IMR-90 (cell line): ENCODE data around the gene SLC25A33. TPM values are rescaled to one million over a fixed set of nuclear protein-coding genes. Genes with fewer than 3 reads are reported as not detected.

Source experiments
- ATAC-seq: fragments of 200-7000 bp; cut with Tn5 transposase; 2 replicates; pipeline ENCODE4 v1.9.1; 2020; ENCODE audit warnings: low read depth, mild to moderate bottlenecking, moderate library complexity
- BruUV-seq: library from RNA; stranded (reverse); fragments of 400-500 nt; replicated peaks from 2 replicates; lab custom pipeline; 2021; lab: Mats Ljungman, UMichigan
- CTCF ChIA-PET: fragments of 300-600 bp; formaldehyde crosslinking; extraction: SDS; loops from one replicate; lab custom pipeline; 2021; ENCODE audit warnings: antibody characterized with exemption; lab: Yijun Ruan, JAX
- POLR2A ChIA-PET: fragments of 300-600 bp; sonication (Branson Sonifier 250); formaldehyde crosslinking; loops from one replicate; lab custom pipeline; 2022; ENCODE audit warnings: antibody characterized with exemption; ENCODE audit not compliant: unreplicated experiment; lab: Charles Lee
- DNase-seq: peaks from one replicate; pipeline ENCODE4 v3.0.0; 2013
- H2AFZ ChIP-seq: replicated peaks from 2 replicates; pipeline ENCODE3; 2013; ENCODE audit warnings: low read length, mild to moderate bottlenecking; ENCODE audit not compliant: poor library complexity
- H2AK5ac ChIP-seq: 2 replicates; pipeline ENCODE4 v1.6.1; 2013; ENCODE audit warnings: low read depth, low read length, inconsistent platforms
- H2AK9ac ChIP-seq: replicated peaks from 2 replicates; pipeline ENCODE3; 2013; ENCODE audit warnings: mild to moderate bottlenecking, low read depth, low read length, moderate library complexity; ENCODE audit not compliant: poor library complexity
- H2BK120ac ChIP-seq: 2 replicates; pipeline ENCODE4 v1.6.1; 2013; ENCODE audit warnings: low read depth, low read length, inconsistent platforms
- H2BK15ac ChIP-seq: 3 replicates; pipeline ENCODE4 v1.6.1; 2013; ENCODE audit warnings: low read depth, low read length, inconsistent platforms
- H2BK20ac ChIP-seq: 2 replicates; pipeline ENCODE4 v1.6.1; 2013; ENCODE audit warnings: low read depth, mild to moderate bottlenecking, inconsistent platforms, low read length, moderate library complexity
- H2BK5ac ChIP-seq: 2 replicates; pipeline ENCODE4 v1.6.1; 2013; ENCODE audit warnings: mild to moderate bottlenecking, low read depth, low read length, inconsistent platforms; ENCODE audit not compliant: poor library complexity, severe bottlenecking
- H3K14ac ChIP-seq: replicated peaks from 2 replicates; pipeline ENCODE4 v1.6.1; 2013; ENCODE audit warnings: low read depth, low read length, inconsistent platforms
- H3K18ac ChIP-seq: 2 replicates; pipeline ENCODE4 v1.6.1; 2013; ENCODE audit warnings: low read depth, low read length, control low read depth
- H3K23ac ChIP-seq: 2 replicates; pipeline ENCODE4 v1.6.1; 2013; ENCODE audit warnings: low read depth, low read length, inconsistent platforms
- H3K27ac ChIP-seq: 2 replicates; pipeline ENCODE4 v1.5.1; 2013; ENCODE audit warnings: mild to moderate bottlenecking, control low read depth, low read length; ENCODE audit not compliant: insufficient read depth
- H3K27me3 ChIP-seq: 2 replicates; pipeline ENCODE4 v1.6.1; 2013; ENCODE audit warnings: low read length; ENCODE audit not compliant: control insufficient read depth, insufficient read depth
- H3K36me3 ChIP-seq: 2 replicates; pipeline ENCODE4 v1.6.1; 2013; ENCODE audit warnings: low read length, mixed read lengths; ENCODE audit not compliant: control insufficient read depth, insufficient read depth
- H3K4ac ChIP-seq: 2 replicates; pipeline ENCODE4 v1.6.1; 2013; ENCODE audit warnings: low read depth, low read length, inconsistent platforms
- H3K4me1 ChIP-seq: 2 replicates; pipeline ENCODE4 v1.6.1; 2013; ENCODE audit warnings: low read length, mixed read lengths; ENCODE audit not compliant: control insufficient read depth, insufficient read depth
- H3K4me2 ChIP-seq: 2 replicates; pipeline ENCODE4 v1.6.1; 2013; ENCODE audit warnings: low read depth, mild to moderate bottlenecking, control low read depth, low read length, moderate library complexity
- H3K4me3 ChIP-seq: 2 replicates; pipeline ENCODE4 v1.5.1; 2013; ENCODE audit warnings: low read depth, mild to moderate bottlenecking, control low read depth, low read length, moderate library complexity; ENCODE audit not compliant: insufficient read depth
- H3K56ac ChIP-seq: 2 replicates; pipeline ENCODE4 v1.6.1; 2013; ENCODE audit warnings: low read length, inconsistent platforms; ENCODE audit not compliant: insufficient read depth; ENCODE audit errors: extremely low read depth
- H3K79me1 ChIP-seq, 2 experiments: 2 replicates each; pipeline ENCODE4 v1.6.1; 2013; ENCODE audit warnings: low read length in 2 of 2, inconsistent platforms in 1 of 2, low read depth in 1 of 2
- H3K9ac ChIP-seq: 2 replicates; pipeline ENCODE4 v1.6.1; 2013; ENCODE audit warnings: low read depth, low read length, control low read depth
- H3K9me1 ChIP-seq: 2 replicates; pipeline ENCODE4 v1.6.1; 2013; ENCODE audit warnings: low read length, inconsistent platforms; ENCODE audit not compliant: insufficient read depth
- H3K9me3 ChIP-seq: 2 replicates; pipeline ENCODE4 v1.6.1; 2013; ENCODE audit warnings: low read length; ENCODE audit not compliant: control insufficient read depth, insufficient read depth
- H4K20me1 ChIP-seq: 2 replicates; pipeline ENCODE4 v1.6.1; 2013; ENCODE audit warnings: low read length, inconsistent platforms; ENCODE audit not compliant: insufficient read depth
- H4K5ac ChIP-seq: 2 replicates; pipeline ENCODE4 v1.6.1; 2013; ENCODE audit warnings: mild to moderate bottlenecking, low read depth, low read length, control low read depth
- H4K8ac ChIP-seq, 2 experiments: 2 replicates each; pipeline ENCODE4 v1.6.1; 2013; ENCODE audit warnings: low read depth in 2 of 2, low read length in 2 of 2, control low read depth in 1 of 2, inconsistent platforms in 1 of 2
- H4K91ac ChIP-seq: 2 replicates; pipeline ENCODE4 v1.6.1; 2013; ENCODE audit warnings: low read depth, low read length, inconsistent platforms; ENCODE audit not compliant: insufficient read depth
- BHLHE40 ChIP-seq: fragments of 150-350 bp; IDR thresholded peaks from 2 replicates; pipeline ENCODE4 v1.6.1; 2016; ENCODE audit warnings: mild to moderate bottlenecking, low read depth, low read length
- CEBPB ChIP-seq: IDR thresholded peaks from 2 replicates; pipeline ENCODE4 v1.6.1; 2012; ENCODE audit warnings: low read depth, low read length, improper control_type of control experiment
- ELK1 ChIP-seq: fragments of 150-350 bp; IDR thresholded peaks from 2 replicates; pipeline ENCODE4 v1.6.1; 2016; ENCODE audit warnings: low read depth, mild to moderate bottlenecking, low read length, moderate library complexity, borderline replicate concordance
- MAFK ChIP-seq: IDR thresholded peaks from 2 replicates; pipeline ENCODE4 v1.6.1; 2012; ENCODE audit warnings: low read depth, low read length, improper control_type of control experiment
- MAZ ChIP-seq: IDR thresholded peaks from 2 replicates; pipeline ENCODE4 v1.6.1; 2012; ENCODE audit warnings: low read depth, mild to moderate bottlenecking, low read length, improper control_type of control experiment, moderate library complexity, borderline replicate concordance
- MXI1 ChIP-seq: IDR thresholded peaks from 2 replicates; pipeline ENCODE4 v1.6.1; 2012; ENCODE audit warnings: low read depth, mild to moderate bottlenecking, low read length, moderate library complexity, borderline replicate concordance
- POLR2A ChIP-seq: IDR thresholded peaks from 2 replicates; pipeline ENCODE4 v1.6.1; 2012; ENCODE audit warnings: mild to moderate bottlenecking, low read depth, low read length
- RAD21 ChIP-seq: IDR thresholded peaks from 2 replicates; pipeline ENCODE4 v1.6.1; 2012; ENCODE audit warnings: low read length, improper control_type of control experiment
- RCOR1 ChIP-seq: IDR thresholded peaks from 2 replicates; pipeline ENCODE4 v1.6.1; 2012; ENCODE audit warnings: mild to moderate bottlenecking, low read length, improper control_type of control experiment; ENCODE audit not compliant: insufficient replicate concordance
- SMC3 ChIP-seq: fragments of 150-350 bp; IDR thresholded peaks from 2 replicates; pipeline ENCODE4 v1.6.1; 2016; ENCODE audit warnings: low read depth, mild to moderate bottlenecking, antibody characterized with exemption, low read length, moderate library complexity
- USF2 ChIP-seq: fragments of 150-350 bp; IDR thresholded peaks from 2 replicates; pipeline ENCODE4 v1.6.1; 2017; ENCODE audit warnings: mild to moderate bottlenecking, antibody characterized with exemption, low read length, low read depth
- WGBS, 2 experiments: methylation state at CpG; one replicate each; pipeline versions ENCODE4 v1.1.5 to v1.1.7; 2013; ENCODE audit warnings: missing lambda C conversion rate in 2 of 2; ENCODE audit not compliant: insufficient read length in 1 of 2; ENCODE audit errors: extremely low coverage in 2 of 2; 5-methylcytosine and 5-hydroxymethylcytosine counted together
- dilution Hi-C: fragments of 300-500 bp; cut with HindIII; formaldehyde crosslinking; loops from one replicate; pipeline ENCODE4 v1.14.3; 2018; ENCODE audit warnings: low sequenced_read_pairs; ENCODE audit not compliant: unreplicated experiment
- in situ Hi-C: fragments of 300-500 bp; cut with MboI; formaldehyde crosslinking; loops from 3 replicates; pipeline ENCODE4 v1.14.3; 2019; ENCODE audit warnings: low sequenced_read_pairs, inconsistent platforms, mixed read lengths
- intact Hi-C: fragments of 100-400 bp; cut with micrococcal nuclease; formaldehyde crosslinking; loops from 2 replicates; pipeline ENCODE4 v1.10.0; 2022
- polyA plus RNA-seq, 3 experiments: library from polyadenylated mRNA; depleted of rRNA; stranded (reverse); fragments of >200 nt; gene quantifications; 2 replicates each; pipeline ENCODE4 v1.2.3, GENCODE V29; 2012; ENCODE audit warnings: low replicate concordance in 1 of 3
- total RNA-seq: library from RNA; depleted of rRNA; stranded (reverse); fragments of >200 nt; gene quantifications from 2 replicates; pipeline ENCODE4 v1.2.3, GENCODE V29; 2012
- TF ChIP-seq, protein P1 (sequence below): conservative IDR thresholded peaks from 2 replicates; pipeline ENCODE4 v1.5.1; 2012; ENCODE audit warnings: mild to moderate bottlenecking, low read depth, low read length, improper control_type of control experiment

SLC25A33 gene
- total and polyA plus RNA-seq, 2 of the 4 experiments (the other 2 are of a cell fraction): 2.5 to 3.0 TPM

DNA sequence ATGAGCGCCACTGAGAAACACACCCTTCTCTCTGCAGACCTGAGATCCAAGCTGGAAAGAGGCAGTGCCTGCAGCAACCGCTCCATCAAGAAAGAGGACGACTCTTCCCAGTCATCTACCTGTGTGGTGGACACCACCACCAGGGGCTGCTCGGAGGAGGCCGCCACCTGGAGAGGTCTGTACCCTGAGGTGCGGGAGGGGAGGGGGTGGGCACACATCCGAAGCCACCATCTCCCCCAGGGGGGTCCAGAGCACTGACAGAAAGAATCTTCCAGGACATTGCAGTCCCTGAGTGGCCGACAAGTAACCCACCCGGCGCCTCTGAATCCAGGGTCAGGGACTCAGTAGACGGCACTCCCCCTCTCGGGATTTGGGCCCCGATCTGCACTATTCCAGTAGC lies 72.5 kb downstream of the SLC25A33 start:
- no peak overlapping the region for H2BK120ac ChIP-seq
- no peak overlapping the region for H2BK5ac ChIP-seq
- no peaks in the 10 kb centered on the region for H3K9me3 ChIP-seq
- H2AK5ac ChIP-seq: no peak overlapping the region
- H3K9ac ChIP-seq: no peak overlapping the region
- no peaks in the 10 kb centered on the region for H3K9me1 ChIP-seq
- H3K56ac ChIP-seq: no peak overlapping the region
- H3K14ac ChIP-seq: no peak overlapping the region
- no peaks in the 10 kb centered on the region for H3K27me3 ChIP-seq
- BruUV-seq: no TSS peak
- H3K18ac ChIP-seq: no peak overlapping the region
- dilution Hi-C loops: no loop called here
- H4K5ac ChIP-seq: no peak overlapping the region
- no peak overlapping the region for H4K91ac ChIP-seq
- WGBS, 2 experiments: no CpG with 5 or more reads among the region's 13 CpGs
- peak overlapping the region; percentile 13 for H2AK9ac ChIP-seq
- H4K20me1 ChIP-seq: no peaks in the 10 kb centered on the region
- H3K4me2 ChIP-seq: no peak overlapping the region
- in situ Hi-C loops: no loop called here
- no peak for ATAC-seq
- no peaks in the 10 kb centered on the region for H3K4me1 ChIP-seq
- no peak overlapping the region for H4K8ac ChIP-seq
- no peak overlapping the region for H3K27ac ChIP-seq
- H2AFZ ChIP-seq: no peak overlapping the region
- intact Hi-C loops: no loop called here
- no peak overlapping the region for H2BK20ac ChIP-seq
- no peak overlapping the region for H2BK15ac ChIP-seq
- POLR2A ChIA-PET: no interaction called here
- no peak overlapping the region for H3K4ac ChIP-seq
- no peak overlapping the region for H3K23ac ChIP-seq
- DNase-seq: no peak
- CTCF ChIA-PET: no interaction called here
- H3K4me3 ChIP-seq: no peak overlapping the region
- peaks cover 22% of the 10 kb centered on the region for H3K36me3 ChIP-seq
- TF ChIP-seq BHLHE40 (no peak), CEBPB (no peak), RCOR1 (no peak), POLR2A (no peak), SMC3 (no peak), USF2 (no peak), MAZ (no peak), MAFK (no peak), MXI1 (no peak), RAD21 (no peak), ELK1 (no peak)
- TF ChIP-seq, protein P1, sequence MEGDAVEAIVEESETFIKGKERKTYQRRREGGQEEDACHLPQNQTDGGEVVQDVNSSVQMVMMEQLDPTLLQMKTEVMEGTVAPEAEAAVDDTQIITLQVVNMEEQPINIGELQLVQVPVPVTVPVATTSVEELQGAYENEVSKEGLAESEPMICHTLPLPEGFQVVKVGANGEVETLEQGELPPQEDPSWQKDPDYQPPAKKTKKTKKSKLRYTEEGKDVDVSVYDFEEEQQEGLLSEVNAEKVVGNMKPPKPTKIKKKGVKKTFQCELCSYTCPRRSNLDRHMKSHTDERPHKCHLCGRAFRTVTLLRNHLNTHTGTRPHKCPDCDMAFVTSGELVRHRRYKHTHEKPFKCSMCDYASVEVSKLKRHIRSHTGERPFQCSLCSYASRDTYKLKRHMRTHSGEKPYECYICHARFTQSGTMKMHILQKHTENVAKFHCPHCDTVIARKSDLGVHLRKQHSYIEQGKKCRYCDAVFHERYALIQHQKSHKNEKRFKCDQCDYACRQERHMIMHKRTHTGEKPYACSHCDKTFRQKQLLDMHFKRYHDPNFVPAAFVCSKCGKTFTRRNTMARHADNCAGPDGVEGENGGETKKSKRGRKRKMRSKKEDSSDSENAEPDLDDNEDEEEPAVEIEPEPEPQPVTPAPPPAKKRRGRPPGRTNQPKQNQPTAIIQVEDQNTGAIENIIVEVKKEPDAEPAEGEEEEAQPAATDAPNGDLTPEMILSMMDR: no peak
- H3K79me1 ChIP-seq: no peaks in the 10 kb centered on the region
